Osteocyte (in vitro differentiated cells): Measurements from ENCODE around the gene STAM2. TPM values are rescaled to one million over a fixed set of nuclear protein-coding genes. Genes with fewer than 3 reads are reported as not detected.
"Not testable (repeated sequence)": the region's sequence is repeated elsewhere in the genome, so short reads cannot be mapped to it uniquely, and the experiment has no call there.

Source experiments
- DNase-seq: peaks from one replicate; pipeline ENCODE4 v3.0.0; 2021; ENCODE audit warnings: mixed read lengths; ENCODE audit not compliant: unreplicated experiment; ENCODE audit errors: extremely low spot score
- H3K27ac Mint-ChIP-seq: one replicate; pipeline ENCODE4 v1.8.0; 2021; ENCODE audit warnings: mild to moderate bottlenecking, mixed read lengths; ENCODE audit not compliant: unreplicated experiment
- H3K27me3 Mint-ChIP-seq: one replicate; pipeline ENCODE4 v1.8.0; 2021; ENCODE audit warnings: mixed read lengths; ENCODE audit not compliant: unreplicated experiment
- H3K36me3 Mint-ChIP-seq: one replicate; pipeline ENCODE4 v1.8.0; 2021; ENCODE audit warnings: mixed read lengths; ENCODE audit not compliant: unreplicated experiment
- H3K4me1 Mint-ChIP-seq: one replicate; pipeline ENCODE4 v1.8.0; 2021; ENCODE audit warnings: mixed read lengths; ENCODE audit not compliant: unreplicated experiment
- H3K4me3 Mint-ChIP-seq: one replicate; pipeline ENCODE4 v1.8.0; 2021; ENCODE audit warnings: mild to moderate bottlenecking, moderate library complexity, mixed read lengths; ENCODE audit not compliant: unreplicated experiment
- H3K9me3 Mint-ChIP-seq: one replicate; pipeline ENCODE4 v1.8.0; 2021; ENCODE audit warnings: mixed read lengths; ENCODE audit not compliant: unreplicated experiment
- total RNA-seq: library from RNA; stranded (reverse); gene quantifications from 2 replicates; pipeline ENCODE4 v1.2.1, GENCODE V29; 2021
- TF ChIP-seq, protein P1 (sequence below): fragments of 200-600 bp; sonication (generic); IDR thresholded peaks from 2 replicates; pipeline ENCODE4 v1.5.0; 2021; ENCODE audit warnings: antibody characterized with exemption, mild to moderate bottlenecking, moderate library complexity

Gene STAM2
- total RNA-seq, 1 donor from 2014 or later = 43.0 TPM

DNA sequence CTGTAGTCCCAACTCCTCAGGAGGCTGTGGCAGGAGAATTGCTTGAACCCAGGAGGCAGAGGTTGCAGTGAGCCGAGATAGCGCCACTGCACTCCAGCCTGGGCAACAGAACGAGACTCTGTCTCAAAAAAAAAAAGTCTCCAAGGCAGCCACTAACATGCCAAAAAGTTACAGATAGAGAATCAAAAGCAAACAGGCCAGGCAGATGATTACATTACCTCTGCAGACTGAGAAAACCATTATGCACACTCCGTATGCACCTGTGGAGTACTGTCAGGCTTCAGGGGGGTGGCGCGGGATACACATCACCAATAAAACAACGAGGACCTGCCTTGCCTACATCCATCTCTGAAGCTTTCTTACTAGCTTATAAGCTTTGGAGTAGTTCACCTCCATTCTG is 10.3 kb downstream of the STAM2 start:
- Mint-ChIP-seq H3K4me3 (no peak overlapping the region), H3K27ac (no peak overlapping the region), H3K27me3 (no peaks in the 10 kb centered on the region), H3K4me1 (peaks cover 44% of the 10 kb centered on the region), H3K9me3 (no peaks in the 10 kb centered on the region), H3K36me3 (peaks cover 4% of the 10 kb centered on the region)
- TF ChIP-seq, protein P1, sequence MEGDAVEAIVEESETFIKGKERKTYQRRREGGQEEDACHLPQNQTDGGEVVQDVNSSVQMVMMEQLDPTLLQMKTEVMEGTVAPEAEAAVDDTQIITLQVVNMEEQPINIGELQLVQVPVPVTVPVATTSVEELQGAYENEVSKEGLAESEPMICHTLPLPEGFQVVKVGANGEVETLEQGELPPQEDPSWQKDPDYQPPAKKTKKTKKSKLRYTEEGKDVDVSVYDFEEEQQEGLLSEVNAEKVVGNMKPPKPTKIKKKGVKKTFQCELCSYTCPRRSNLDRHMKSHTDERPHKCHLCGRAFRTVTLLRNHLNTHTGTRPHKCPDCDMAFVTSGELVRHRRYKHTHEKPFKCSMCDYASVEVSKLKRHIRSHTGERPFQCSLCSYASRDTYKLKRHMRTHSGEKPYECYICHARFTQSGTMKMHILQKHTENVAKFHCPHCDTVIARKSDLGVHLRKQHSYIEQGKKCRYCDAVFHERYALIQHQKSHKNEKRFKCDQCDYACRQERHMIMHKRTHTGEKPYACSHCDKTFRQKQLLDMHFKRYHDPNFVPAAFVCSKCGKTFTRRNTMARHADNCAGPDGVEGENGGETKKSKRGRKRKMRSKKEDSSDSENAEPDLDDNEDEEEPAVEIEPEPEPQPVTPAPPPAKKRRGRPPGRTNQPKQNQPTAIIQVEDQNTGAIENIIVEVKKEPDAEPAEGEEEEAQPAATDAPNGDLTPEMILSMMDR = no peak
- no peak for DNase-seq

DNA sequence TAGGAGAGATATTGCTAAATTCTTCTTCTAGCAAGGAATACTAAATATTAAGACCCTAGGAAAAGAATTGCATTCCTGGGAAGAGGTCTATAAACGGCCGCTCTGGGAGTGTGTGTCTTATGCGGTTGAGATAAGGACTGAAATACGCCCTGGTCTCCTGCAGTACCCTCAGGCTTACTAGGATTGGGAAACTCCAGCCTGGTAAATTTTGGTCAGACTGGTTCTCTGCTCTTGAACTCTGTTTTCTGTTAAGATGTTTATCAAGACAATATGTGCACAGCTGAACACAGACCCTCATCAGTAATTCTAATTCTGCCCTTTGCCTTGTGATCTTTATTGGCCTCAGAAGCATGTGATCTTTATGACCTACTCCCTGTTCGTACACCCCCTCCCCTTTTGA is 11.9 kb downstream of the STAM2 start:
- not testable (repeated sequence) for H3K4me3 Mint-ChIP-seq, H3K27ac Mint-ChIP-seq, H3K9me3 Mint-ChIP-seq, H3K36me3 Mint-ChIP-seq, H3K27me3 Mint-ChIP-seq, DNase-seq
- H3K4me1 Mint-ChIP-seq = peaks cover 36% of the 10 kb centered on the region

- Mint-ChIP-seq H3K4me1 (peaks cover 29% of the 10 kb centered on the region), H3K36me3 (peaks cover 8% of the 10 kb centered on the region), H3K27ac (no peak overlapping the region), H3K4me3 (no peak overlapping the region), H3K9me3 (peaks cover 4% of the 10 kb centered on the region), H3K27me3 (no peaks in the 10 kb centered on the region)
- no peak for DNase-seq
- TF ChIP-seq, protein P1 = no peak
These were observed 13.4 kb downstream of the STAM2 start for GRCh38 chr2:152162141-152162540.

DNA sequence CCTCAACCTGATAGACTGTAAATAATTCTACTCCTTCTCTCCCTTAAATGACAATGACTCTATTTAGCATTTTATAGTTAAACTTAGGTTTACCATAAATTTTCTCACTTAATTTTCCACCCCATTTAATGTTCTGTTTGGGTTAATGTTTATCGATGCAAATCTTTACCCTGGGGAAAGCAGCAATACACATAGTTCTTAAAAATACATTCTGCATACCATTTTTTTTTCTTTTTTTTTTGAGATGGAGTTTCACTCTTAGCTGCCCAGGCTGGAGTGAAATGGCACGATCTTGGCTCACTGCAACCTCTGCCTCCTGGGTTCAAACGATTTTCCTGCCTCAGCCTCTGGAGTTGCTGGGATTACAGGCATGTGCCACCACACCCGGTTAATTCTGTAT is 14.0 kb downstream of the STAM2 start:
- Mint-ChIP-seq H3K27me3 (no peaks in the 10 kb centered on the region), H3K4me3 (no peak overlapping the region), H3K4me1 (peaks cover 24% of the 10 kb centered on the region), H3K9me3 (peaks cover 4% of the 10 kb centered on the region), H3K36me3 (peaks cover 8% of the 10 kb centered on the region), H3K27ac (peak overlapping the region; percentile 18)
- TF ChIP-seq, protein P1 = no peak
- DNase-seq = no peak

DNA sequence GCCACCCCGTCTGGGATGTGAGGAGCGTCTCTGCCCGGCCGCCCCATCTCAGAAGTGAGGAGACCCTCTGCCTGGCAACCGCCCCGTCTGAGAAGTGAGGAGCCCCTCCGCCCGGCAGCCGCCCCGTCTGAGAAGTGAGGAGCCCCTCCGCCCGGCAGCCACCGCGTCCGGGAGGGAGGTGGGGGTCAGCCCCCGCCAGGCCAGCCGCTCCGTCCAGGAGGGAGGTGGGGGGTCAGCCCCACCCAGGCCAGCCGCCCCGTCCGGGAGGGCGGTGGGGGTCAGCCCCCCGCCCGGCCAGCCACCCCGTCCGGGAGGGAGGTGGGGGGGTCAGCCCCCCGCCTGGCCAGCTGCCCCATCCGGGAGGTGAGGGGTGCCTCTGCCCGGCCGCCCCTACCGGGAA is 15.2 kb downstream of the STAM2 start:
- H3K27me3 Mint-ChIP-seq, H3K36me3 Mint-ChIP-seq, H3K9me3 Mint-ChIP-seq: not testable (repeated sequence)

DNA sequence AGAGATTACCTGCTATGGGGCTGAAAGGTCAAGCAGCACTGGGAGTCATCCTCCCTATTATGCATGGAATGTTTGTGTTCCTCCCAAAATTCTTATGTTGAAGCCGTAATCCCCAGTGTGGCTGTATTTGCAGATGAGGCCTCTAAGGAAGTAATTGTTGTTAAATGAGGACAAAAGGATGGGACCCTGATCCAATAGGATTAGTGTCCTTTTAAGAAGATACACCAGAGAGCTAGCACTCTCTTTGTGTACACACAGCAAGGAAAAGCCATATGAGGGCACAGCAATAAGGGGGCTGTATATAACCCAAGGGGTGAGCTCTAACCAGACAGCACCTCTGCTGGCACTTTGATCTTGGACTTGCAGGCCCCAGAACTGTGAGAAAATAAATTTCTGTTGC is 18.3 kb downstream of the STAM2 start:
- H3K27ac Mint-ChIP-seq = no peak overlapping the region
- peaks cover 4% of the 10 kb centered on the region for H3K9me3 Mint-ChIP-seq
- no peak for DNase-seq
- TF ChIP-seq, protein P1 = no peak
- no peak overlapping the region for H3K4me3 Mint-ChIP-seq
- no peaks in the 10 kb centered on the region for H3K27me3 Mint-ChIP-seq
- peaks cover 8% of the 10 kb centered on the region for H3K36me3 Mint-ChIP-seq
- H3K4me1 Mint-ChIP-seq = peaks cover 6% of the 10 kb centered on the region

More for the DNA sequence above, 15.2 kb downstream of the STAM2 start:
- peaks cover 12% of the 10 kb centered on the region for H3K4me1 Mint-ChIP-seq
- not testable (repeated sequence) for DNase-seq, H3K4me3 Mint-ChIP-seq, H3K27ac Mint-ChIP-seq
